GM12878 (cell line): ENCODE results near the gene OR2T35. TPM values are rescaled to one million over a fixed set of nuclear protein-coding genes. Genes with fewer than 3 reads are reported as not detected.

Source experiments
- ATF7 ChIP-seq: fragments of 450-650 bp; IDR thresholded peaks from 2 replicates; pipeline ENCODE4 v1.6.1; 2016; ENCODE audit warnings: low read depth, mild to moderate bottlenecking
- CBFB ChIP-seq: IDR thresholded peaks from 2 replicates; pipeline ENCODE4 v1.6.1; 2016; ENCODE audit warnings: antibody characterized with exemption, low read depth
- CHD2 ChIP-seq: IDR thresholded peaks from 2 replicates; pipeline ENCODE4 v1.6.1; 2011; ENCODE audit warnings: low read depth, low read length, improper control_type of control experiment, borderline replicate concordance
- EED ChIP-seq: sonication (generic); IDR thresholded peaks from 2 replicates; pipeline ENCODE4 v1.6.1; 2016; ENCODE audit warnings: antibody characterized with exemption, low read depth
- GABPA ChIP-seq: IDR thresholded peaks from 2 replicates; pipeline ENCODE4 v1.6.1; 2014; ENCODE audit warnings: antibody characterized with exemption, low read depth, mild to moderate bottlenecking, inconsistent platforms
- IKZF1 ChIP-seq: fragments of 450-650 bp; conservative IDR thresholded peaks from 2 replicates; pipeline ENCODE4 v1.6.1; 2017; ENCODE audit warnings: antibody characterized with exemption, mild to moderate bottlenecking
- MAX ChIP-seq: IDR thresholded peaks from 2 replicates; pipeline ENCODE4 v1.6.1; 2012; ENCODE audit warnings: low read depth, low read length, improper control_type of control experiment
- MEF2A ChIP-seq: IDR thresholded peaks from 2 replicates; pipeline ENCODE4 v1.6.1; 2011; ENCODE audit warnings: low read depth, mild to moderate bottlenecking, low read length, moderate library complexity; ENCODE audit not compliant: insufficient read depth
- POU2F2 ChIP-seq: IDR thresholded peaks from 3 replicates; pipeline ENCODE4 v1.6.1; 2011; ENCODE audit warnings: low read depth, mild to moderate bottlenecking, low read length, borderline replicate concordance
- SKIL ChIP-seq: fragments of 450-650 bp; IDR thresholded peaks from 2 replicates; pipeline ENCODE4 v1.6.1; 2017; ENCODE audit warnings: mild to moderate bottlenecking, low read depth, inconsistent platforms; ENCODE audit not compliant: poor library complexity, severe bottlenecking
- SPI1 ChIP-seq: IDR thresholded peaks from 2 replicates; pipeline ENCODE4 v1.6.1; 2011; ENCODE audit warnings: low read depth, mild to moderate bottlenecking, low read length, moderate library complexity, borderline replicate concordance; ENCODE audit not compliant: insufficient read depth
- TAF1 ChIP-seq: IDR thresholded peaks from 2 replicates; pipeline ENCODE4 v1.6.1; 2011; ENCODE audit warnings: mild to moderate bottlenecking, low read depth, low read length, borderline replicate concordance
- TCF12 ChIP-seq: IDR thresholded peaks from 2 replicates; pipeline ENCODE4 v1.6.1; 2011; ENCODE audit warnings: low read depth, mild to moderate bottlenecking, low read length
- ZBED1 ChIP-seq: IDR thresholded peaks from 2 replicates; pipeline ENCODE4 v1.6.1; 2016; ENCODE audit warnings: borderline replicate concordance
- ZNF592 ChIP-seq: fragments of 450-650 bp; IDR thresholded peaks from 2 replicates; pipeline ENCODE4 v1.6.1; 2017; ENCODE audit warnings: mild to moderate bottlenecking, moderate library complexity
- polyA plus RNA-seq, 11 experiments: library from polyadenylated mRNA; depleted of rRNA in 4 of 11; unstranded in 6 of 11; stranded (reverse) in 5 of 11; fragments of >200 nt; fragmentation: Nextera tagmentation in 4 of 11; fragmentation: Illumina TruSeq in 1 of 11; extraction: Ambion mirVana in 4 of 11; extraction: Trizol in 1 of 11; gene quantifications; 1 replicate in 1 of 11; 2 replicates in 10 of 11; pipeline versions ENCODE4 v1.2.1 to v1.2.3, GENCODE V29; 2011 to 2016; ENCODE audit warnings: inconsistent platforms in 2 of 11, missing spikeins in 2 of 11, low read depth in 1 of 11
- total RNA-seq, 4 experiments: library from RNA; depleted of rRNA in 3 of 4; stranded (reverse); fragments of >200 nt in 3 of 4; fragmentation: Illumina TruSeq in 1 of 4; extraction: Trizol in 1 of 4; gene quantifications; 2 replicates each; pipeline versions ENCODE4 v1.2.1 to v1.2.3, GENCODE V29; 2013 to 2021
- TF ChIP-seq, protein P1 (sequence below): fragments of 450-650 bp; IDR thresholded peaks from 2 replicates; pipeline ENCODE4 v1.6.1; 2017; ENCODE audit warnings: borderline replicate concordance
- TF ChIP-seq, protein P2 (sequence below): IDR thresholded peaks from 2 replicates; pipeline ENCODE4 v1.6.1; 2011; ENCODE audit warnings: borderline replicate concordance, low read depth, mild to moderate bottlenecking, moderate library complexity, low read length; ENCODE audit not compliant: insufficient read depth, poor library complexity, severe bottlenecking

OR2T35 gene
- total and polyA plus RNA-seq, 10 of the 15 experiments (the other 5 are each of a cell fraction or from before 2014, with no cell fraction given), result 0.03 to 0.89 (median 0.38) TPM; not detected in 2

- peak; percentile 32; the same call in 1 of the 2 replicates for TF ChIP-seq TAF1
- TF ChIP-seq ZBED1, result no peak
- TF ChIP-seq ATF7, result no peak
- peak; percentile 46 for TF ChIP-seq IKZF1
- TF ChIP-seq TCF12, result no peak
- TF ChIP-seq GABPA, result no peak
- TF ChIP-seq SPI1, result peak; percentile 32; the same call in 1 of the 2 replicates
- TF ChIP-seq, protein P1, sequence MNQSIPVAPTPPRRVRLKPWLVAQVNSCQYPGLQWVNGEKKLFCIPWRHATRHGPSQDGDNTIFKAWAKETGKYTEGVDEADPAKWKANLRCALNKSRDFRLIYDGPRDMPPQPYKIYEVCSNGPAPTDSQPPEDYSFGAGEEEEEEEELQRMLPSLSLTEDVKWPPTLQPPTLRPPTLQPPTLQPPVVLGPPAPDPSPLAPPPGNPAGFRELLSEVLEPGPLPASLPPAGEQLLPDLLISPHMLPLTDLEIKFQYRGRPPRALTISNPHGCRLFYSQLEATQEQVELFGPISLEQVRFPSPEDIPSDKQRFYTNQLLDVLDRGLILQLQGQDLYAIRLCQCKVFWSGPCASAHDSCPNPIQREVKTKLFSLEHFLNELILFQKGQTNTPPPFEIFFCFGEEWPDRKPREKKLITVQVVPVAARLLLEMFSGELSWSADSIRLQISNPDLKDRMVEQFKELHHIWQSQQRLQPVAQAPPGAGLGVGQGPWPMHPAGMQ, result no peak
- no peak for TF ChIP-seq POU2F2
- TF ChIP-seq, protein P2, sequence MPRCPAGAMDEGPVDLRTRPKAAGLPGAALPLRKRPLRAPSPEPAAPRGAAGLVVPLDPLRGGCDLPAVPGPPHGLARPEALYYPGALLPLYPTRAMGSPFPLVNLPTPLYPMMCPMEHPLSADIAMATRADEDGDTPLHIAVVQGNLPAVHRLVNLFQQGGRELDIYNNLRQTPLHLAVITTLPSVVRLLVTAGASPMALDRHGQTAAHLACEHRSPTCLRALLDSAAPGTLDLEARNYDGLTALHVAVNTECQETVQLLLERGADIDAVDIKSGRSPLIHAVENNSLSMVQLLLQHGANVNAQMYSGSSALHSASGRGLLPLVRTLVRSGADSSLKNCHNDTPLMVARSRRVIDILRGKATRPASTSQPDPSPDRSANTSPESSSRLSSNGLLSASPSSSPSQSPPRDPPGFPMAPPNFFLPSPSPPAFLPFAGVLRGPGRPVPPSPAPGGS, result no peak
- TF ChIP-seq ZNF592, result no peak
- 0 out of 2 replicates have a peak, but pooled peaks have one; percentile 16 for TF ChIP-seq CHD2
- TF ChIP-seq MAX, result no peak
- TF ChIP-seq CBFB, result no peak
- peak; percentile 54; the same call in 1 of the 2 replicates for TF ChIP-seq MEF2A
- peak; percentile 29 for TF ChIP-seq SKIL
- peak; percentile 57 for TF ChIP-seq EED
Observed at GRCh38 chr1:248686815-248687214, 41.7 kb upstream of the OR2T35 start (continued).
